HepG2 (cell line): ENCODE measurements around the gene TMEM167A. TPM values are rescaled to one million over a fixed set of nuclear protein-coding genes. Genes with fewer than 3 reads are reported as not detected.

Source experiments
- ARID4A ChIP-seq: sonication (generic); formaldehyde crosslinking; IDR thresholded peaks from 2 replicates; pipeline ENCODE4 v1.5.0; 2020; ENCODE audit warnings: mild to moderate bottlenecking, missing genetic modification reagents, borderline replicate concordance
- CCAR2 ChIP-seq: fragments of 200-400 bp; formaldehyde crosslinking; optimal IDR thresholded peaks from 2 replicates; pipeline ENCODE3; 2018; ENCODE audit warnings: low read depth, mild to moderate bottlenecking, low read length, moderate library complexity
- HIVEP1 ChIP-seq: sonication (generic); formaldehyde crosslinking; IDR thresholded peaks from 2 replicates; pipeline ENCODE4 v1.4.0; 2020; ENCODE audit warnings: mild to moderate bottlenecking, missing genetic modification reagents
- LBX2 ChIP-seq: sonication (generic); formaldehyde crosslinking; IDR thresholded peaks from 2 replicates; pipeline ENCODE4 v1.5.0; 2020; ENCODE audit warnings: missing genetic modification reagents, mild to moderate bottlenecking, borderline replicate concordance
- SIX4 ChIP-seq: sonication (generic); formaldehyde crosslinking; IDR thresholded peaks from 2 replicates; pipeline ENCODE4 v1.4.0; 2020; ENCODE audit warnings: missing genetic modification reagents
- TCF7 ChIP-seq: sonication (generic); IDR thresholded peaks from 2 replicates; pipeline ENCODE4 v1.6.1; 2016; ENCODE audit warnings: antibody characterized with exemption, low read depth
- THAP7 ChIP-seq: sonication (generic); formaldehyde crosslinking; IDR thresholded peaks from 2 replicates; pipeline ENCODE4 v1.8.1; 2023; ENCODE audit warnings: mild to moderate bottlenecking, missing genetic modification reagents
- ZNF564 ChIP-seq: sonication (generic); formaldehyde crosslinking; IDR thresholded peaks from 2 replicates; pipeline ENCODE4 v1.8.1; 2023; ENCODE audit warnings: mild to moderate bottlenecking, missing genetic modification reagents
- ZNF678 ChIP-seq: sonication (generic); formaldehyde crosslinking; IDR thresholded peaks from 2 replicates; pipeline ENCODE4 v1.4.0; 2020; ENCODE audit warnings: mild to moderate bottlenecking, missing genetic modification reagents
- ZNF691 ChIP-seq: sonication (generic); formaldehyde crosslinking; IDR thresholded peaks from 2 replicates; pipeline ENCODE4 v1.4.0; 2020; ENCODE audit warnings: missing genetic modification reagents, low read depth, mild to moderate bottlenecking, borderline replicate concordance
- polyA plus RNA-seq, 8 experiments: library from polyadenylated mRNA; depleted of rRNA in 3 of 8; stranded (reverse) in 7 of 8; unstranded in 1 of 8; fragments of >200 nt; fragmentation: Illumina TruSeq in 4 of 8; extraction: Trizol in 4 of 8; gene quantifications; 2 replicates each; pipeline versions ENCODE4 v1.2.1 to v1.2.3, GENCODE V29; 2011 to 2016; ENCODE audit warnings: low read depth in 4 of 8, missing spikeins in 1 of 8, mixed read lengths in 1 of 8; ENCODE audit not compliant: insufficient read depth in 1 of 8
- total RNA-seq, 5 experiments: library from RNA; depleted of rRNA; stranded (reverse); fragments of >200 nt; fragmentation: Illumina TruSeq; extraction: Trizol; gene quantifications; 2 replicates each; pipeline ENCODE4 v1.2.3, GENCODE V29; 2016; ENCODE audit warnings: low read depth in 1 of 5
- TF ChIP-seq, protein P1 (sequence below): sonication (generic); formaldehyde crosslinking; IDR thresholded peaks from 2 replicates; pipeline ENCODE4 v1.4.0; 2020; ENCODE audit warnings: low read depth, missing genetic modification reagents
- TF ChIP-seq, protein P2 (sequence below): sonication (generic); formaldehyde crosslinking; IDR thresholded peaks from 2 replicates; pipeline ENCODE4; 2020; ENCODE audit warnings: missing genetic modification reagents, mild to moderate bottlenecking, borderline replicate concordance

TMEM167A gene
- total and polyA plus RNA-seq, 2 of the 13 experiments (the other 11 are each of a cell fraction or from before 2014, with no cell fraction given), result 47.0 to 78.7 TPM

DNA sequence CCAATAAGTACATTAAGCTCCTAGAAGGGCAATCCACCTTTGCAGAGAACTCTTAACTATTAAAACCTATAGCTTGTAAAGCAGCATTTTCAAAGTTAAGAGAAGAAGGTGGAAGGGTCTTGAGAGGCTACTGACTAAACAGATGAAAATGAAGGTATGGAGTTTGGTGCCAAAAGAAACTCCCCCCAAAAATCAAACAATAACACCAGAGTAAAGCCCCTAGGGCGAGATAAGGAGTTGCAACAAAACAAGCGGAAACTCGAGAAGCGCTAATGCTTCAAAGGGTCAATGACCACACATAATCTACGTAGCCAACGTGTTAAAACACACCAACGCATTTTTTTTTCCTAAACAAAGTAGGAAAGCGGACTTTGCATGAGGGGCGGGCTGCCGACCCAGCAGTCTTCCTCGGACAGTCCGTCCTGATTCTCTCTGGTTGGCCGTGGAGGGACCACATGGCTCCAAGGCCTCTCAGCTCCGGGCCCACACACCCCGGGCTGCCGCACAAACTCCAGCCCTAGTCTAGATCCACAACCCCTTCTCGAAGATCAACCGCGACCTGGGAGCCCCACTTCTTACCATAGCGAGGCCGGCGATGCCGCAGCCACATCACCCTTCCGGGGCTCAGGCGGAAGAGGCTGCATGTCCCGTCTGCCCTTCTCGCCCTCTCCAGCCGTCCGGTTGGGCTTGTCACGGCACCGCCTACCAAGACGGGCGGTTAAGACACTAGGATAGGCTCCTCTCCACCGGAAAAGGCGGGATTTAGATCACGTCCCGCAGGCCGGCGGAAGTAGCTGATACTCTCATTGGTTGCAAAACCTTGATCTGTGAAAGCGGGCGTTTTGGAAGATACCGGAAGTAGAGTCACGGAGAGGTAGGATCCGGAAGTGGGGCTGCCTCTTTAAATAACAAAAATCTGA lies at the start of gene TMEM167A, which contains the start of gene XRCC4 (continued):
- TF ChIP-seq ZNF691 (CRISPR knock-in tag), result no peak
- TF ChIP-seq LBX2 (CRISPR knock-in tag), result no peak
- TF ChIP-seq ZNF678, result peak; percentile 61; the same call in 1 of the 2 replicates
- TF ChIP-seq TCF7, result no peak; the same call in 1 of the 2 replicates
- TF ChIP-seq, protein P1, sequence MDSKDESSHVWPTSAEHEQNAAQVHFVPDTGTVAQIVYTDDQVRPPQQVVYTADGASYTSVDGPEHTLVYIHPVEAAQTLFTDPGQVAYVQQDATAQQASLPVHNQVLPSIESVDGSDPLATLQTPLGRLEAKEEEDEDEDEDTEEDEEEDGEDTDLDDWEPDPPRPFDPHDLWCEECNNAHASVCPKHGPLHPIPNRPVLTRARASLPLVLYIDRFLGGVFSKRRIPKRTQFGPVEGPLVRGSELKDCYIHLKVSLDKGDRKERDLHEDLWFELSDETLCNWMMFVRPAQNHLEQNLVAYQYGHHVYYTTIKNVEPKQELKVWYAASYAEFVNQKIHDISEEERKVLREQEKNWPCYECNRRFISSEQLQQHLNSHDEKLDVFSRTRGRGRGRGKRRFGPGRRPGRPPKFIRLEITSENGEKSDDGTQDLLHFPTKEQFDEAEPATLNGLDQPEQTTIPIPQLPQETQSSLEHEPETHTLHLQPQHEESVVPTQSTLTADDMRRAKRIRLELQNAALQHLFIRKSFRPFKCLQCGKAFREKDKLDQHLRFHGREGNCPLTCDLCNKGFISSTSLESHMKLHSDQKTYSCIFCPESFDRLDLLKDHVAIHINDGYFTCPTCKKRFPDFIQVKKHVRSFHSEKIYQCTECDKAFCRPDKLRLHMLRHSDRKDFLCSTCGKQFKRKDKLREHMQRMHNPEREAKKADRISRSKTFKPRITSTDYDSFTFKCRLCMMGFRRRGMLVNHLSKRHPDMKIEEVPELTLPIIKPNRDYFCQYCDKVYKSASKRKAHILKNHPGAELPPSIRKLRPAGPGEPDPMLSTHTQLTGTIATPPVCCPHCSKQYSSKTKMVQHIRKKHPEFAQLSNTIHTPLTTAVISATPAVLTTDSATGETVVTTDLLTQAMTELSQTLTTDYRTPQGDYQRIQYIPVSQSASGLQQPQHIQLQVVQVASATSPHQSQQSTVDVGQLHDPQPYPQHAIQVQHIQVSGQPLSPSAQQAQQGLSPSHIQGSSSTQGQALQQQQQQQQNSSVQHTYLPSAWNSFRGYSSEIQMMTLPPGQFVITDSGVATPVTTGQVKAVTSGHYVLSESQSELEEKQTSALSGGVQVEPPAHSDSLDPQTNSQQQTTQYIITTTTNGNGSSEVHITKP (CRISPR knock-in tag), result no peak
- no peak for TF ChIP-seq SIX4
- TF ChIP-seq ARID4A (CRISPR knock-in tag), result peak; percentile 92
- peak; percentile 53; the same call in 1 of the 2 replicates for TF ChIP-seq ZNF564 (CRISPR knock-in tag)
- no peak for TF ChIP-seq CCAR2
- TF ChIP-seq THAP7, result no peak
- TF ChIP-seq, protein P2, sequence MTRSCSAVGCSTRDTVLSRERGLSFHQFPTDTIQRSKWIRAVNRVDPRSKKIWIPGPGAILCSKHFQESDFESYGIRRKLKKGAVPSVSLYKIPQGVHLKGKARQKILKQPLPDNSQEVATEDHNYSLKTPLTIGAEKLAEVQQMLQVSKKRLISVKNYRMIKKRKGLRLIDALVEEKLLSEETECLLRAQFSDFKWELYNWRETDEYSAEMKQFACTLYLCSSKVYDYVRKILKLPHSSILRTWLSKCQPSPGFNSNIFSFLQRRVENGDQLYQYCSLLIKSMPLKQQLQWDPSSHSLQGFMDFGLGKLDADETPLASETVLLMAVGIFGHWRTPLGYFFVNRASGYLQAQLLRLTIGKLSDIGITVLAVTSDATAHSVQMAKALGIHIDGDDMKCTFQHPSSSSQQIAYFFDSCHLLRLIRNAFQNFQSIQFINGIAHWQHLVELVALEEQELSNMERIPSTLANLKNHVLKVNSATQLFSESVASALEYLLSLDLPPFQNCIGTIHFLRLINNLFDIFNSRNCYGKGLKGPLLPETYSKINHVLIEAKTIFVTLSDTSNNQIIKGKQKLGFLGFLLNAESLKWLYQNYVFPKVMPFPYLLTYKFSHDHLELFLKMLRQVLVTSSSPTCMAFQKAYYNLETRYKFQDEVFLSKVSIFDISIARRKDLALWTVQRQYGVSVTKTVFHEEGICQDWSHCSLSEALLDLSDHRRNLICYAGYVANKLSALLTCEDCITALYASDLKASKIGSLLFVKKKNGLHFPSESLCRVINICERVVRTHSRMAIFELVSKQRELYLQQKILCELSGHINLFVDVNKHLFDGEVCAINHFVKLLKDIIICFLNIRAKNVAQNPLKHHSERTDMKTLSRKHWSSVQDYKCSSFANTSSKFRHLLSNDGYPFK (CRISPR knock-in tag), result peak; percentile 95
- TF ChIP-seq HIVEP1 (CRISPR knock-in tag), result peak; percentile 75
